ENCODE results near the gene TNNI2. TPM values are rescaled to one million over a fixed set of nuclear protein-coding genes. Genes with fewer than 3 reads are reported as not detected.

Gene TNNI2
- total and polyA plus RNA-seq, 2 donors (not counting 3 experiments of a cell fraction or from before 2014, with no cell fraction given), result not detected

DNA sequence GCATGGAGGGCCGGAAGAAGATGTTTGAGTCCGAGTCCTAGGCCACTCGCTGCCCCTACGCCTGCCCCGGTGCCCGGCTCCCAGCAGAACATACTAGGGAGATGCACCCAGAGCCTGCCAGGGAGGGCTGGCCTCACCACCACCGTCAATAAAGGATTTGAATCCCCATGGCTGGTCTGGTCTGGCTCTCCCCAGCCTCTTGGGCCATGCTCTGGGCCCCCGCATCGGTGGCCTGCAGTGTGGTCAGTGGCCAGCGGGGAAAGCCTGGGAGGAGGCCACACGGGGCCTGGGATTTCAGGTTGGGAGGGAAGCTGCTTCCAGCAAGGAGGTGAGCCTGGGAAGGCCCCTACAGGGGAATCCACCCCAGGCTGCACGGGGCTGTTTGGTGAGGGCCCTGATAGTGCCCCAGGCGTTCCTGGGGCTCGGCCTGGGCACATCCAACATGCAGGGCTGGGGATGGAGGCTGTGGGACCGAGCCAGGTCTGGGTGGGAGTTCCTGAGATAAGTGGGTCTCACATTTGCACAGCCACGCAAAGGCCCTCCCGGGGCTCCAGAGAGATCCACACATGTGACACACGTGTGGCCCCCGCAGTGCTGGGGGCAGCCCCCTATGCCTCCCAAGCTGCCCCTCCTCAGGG, 2.8 kb downstream of the TNNI2 start:
- H3K36me3 ChIP-seq (ENCODE audit: control insufficient read depth in 2 of 2, extremely low read depth in 1 of 2, insufficient read depth in 2 of 2, low read length in 2 of 2), result no peaks in the 10 kb centered on the region
- H3K4me3 ChIP-seq (replicated peaks in 1 of 3; ENCODE audit: insufficient read depth in 1 of 3, low read depth in 1 of 3, low read length in 3 of 3), result no peak overlapping the region
- no peaks in the 10 kb centered on the region for H3K4me1 ChIP-seq (ENCODE audit: control insufficient read depth, extremely low read depth, insufficient read depth, low read length)
- H3K27me3 ChIP-seq (ENCODE audit: control insufficient read depth in 2 of 2, insufficient read depth in 2 of 2, low read length in 2 of 2), result no peaks in the 10 kb centered on the region
- no peak overlapping the region for H2AFZ ChIP-seq (ENCODE audit: low read depth, low read length)
- H3K9ac ChIP-seq (replicated peaks; ENCODE audit: extremely low read depth, insufficient read depth, low read length), result no peak overlapping the region
- H3K9me1 ChIP-seq (replicated peaks; ENCODE audit: control insufficient read depth, extremely low read depth, insufficient read depth, low read length), result no peaks in the 10 kb centered on the region
- FAIRE-seq (no peak), DNase-seq (ENCODE audit: low read depth, low spot score) (no peak)
- H4K20me1 ChIP-seq (replicated peaks; ENCODE audit: control insufficient read depth, extremely low read depth, insufficient read depth, low read length), result no peaks in the 10 kb centered on the region
- no peak overlapping the region for H3K4me2 ChIP-seq (ENCODE audit: insufficient read depth, low read length)
- POLR2A ChIA-PET, result no interaction called here
- intact Hi-C loops (cut with micrococcal nuclease), result no loop called here
- no peaks in the 10 kb centered on the region for H3K79me2 ChIP-seq (ENCODE audit: control insufficient read depth, insufficient read depth, low read length)
- dilution Hi-C loops (cut with MboI; ENCODE audit: extremely low pct_ligation_motif_present, low sequenced_read_pairs), result no loop called here
- H3K9me3 ChIP-seq (replicated peaks; ENCODE audit: control insufficient read depth, insufficient read depth, low read length), result no peaks in the 10 kb centered on the region
- no peak overlapping the region for H3K27ac ChIP-seq (ENCODE audit: insufficient read depth, low read depth, low read length)
- TF ChIP-seq EZH2 (IDR thresholded peaks at IDR 0.05; ENCODE audit: borderline replicate concordance, low read depth, low read length, severe bottlenecking), result no peak
- no peak for TF ChIP-seq POLR2A (IDR thresholded peaks at IDR 0.05; ENCODE audit: low read depth, low read length)
- TF ChIP-seq JUN (IDR thresholded peaks at IDR 0.05; ENCODE audit: borderline replicate concordance, insufficient read depth, insufficient read length, low read depth), result no peak
- TF ChIP-seq, protein P1, sequence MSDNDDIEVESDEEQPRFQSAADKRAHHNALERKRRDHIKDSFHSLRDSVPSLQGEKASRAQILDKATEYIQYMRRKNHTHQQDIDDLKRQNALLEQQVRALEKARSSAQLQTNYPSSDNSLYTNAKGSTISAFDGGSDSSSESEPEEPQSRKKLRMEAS (IDR thresholded peaks at IDR 0.05; ENCODE audit: insufficient read depth, insufficient read length), result no peak
- TF ChIP-seq CTCF (IDR thresholded peaks at IDR 0.05; ENCODE audit: extremely low read depth in 1 of 2, insufficient read depth in 1 of 2, low read depth in 1 of 2, low read length in 2 of 2), result no peak
- TF ChIP-seq FOS (IDR thresholded peaks at IDR 0.05; ENCODE audit: borderline replicate concordance, insufficient read depth, low read length), result no peak
- no peak for TF ChIP-seq MYC (IDR thresholded peaks at IDR 0.05; ENCODE audit: low read depth, low read length)
- no peak for TF ChIP-seq GATA2 (IDR thresholded peaks at IDR 0.05; ENCODE audit: insufficient read depth, insufficient read length, low read depth, low read length)
- TF ChIP-seq POLR2AphosphoS5 (IDR thresholded peaks at IDR 0.05; ENCODE audit: insufficient read depth, low read depth, low read length), result no peak
- no TSS peak for BruUV-seq (replicated peaks)
- CTCF ChIA-PET, result interaction anchor here (1.1 to 2.6 kb wide), 7 partner anchors 41 to 315 kb away, joined by 3 to 14 read pairs (median 7); no protein-coding TSS in a partner anchor
